Measurements from ENCODE around the gene ARHGAP31.
"Not testable (repeated sequence)": the region's sequence is repeated elsewhere in the genome, so short reads cannot be mapped to it uniquely, and the experiment has no call there.

The ARHGAP31 gene

GRCh38 chr3:119295816-119296726 lies 1.9 kb downstream of the ARHGAP31 start:
- DNase-seq (ENCODE audit: low read depth) = no peak

- DNase-seq (ENCODE audit: low read depth) = no peak
These were observed 2.5 kb downstream of the ARHGAP31 start for GRCh38 chr3:119296727-119297122.

- DNase-seq (ENCODE audit: low read depth) = no peak
These were observed 3.0 kb downstream of the ARHGAP31 start for GRCh38 chr3:119297169-119297568.

- no peak for DNase-seq (ENCODE audit: low read depth)
These were observed 4.4 kb downstream of the ARHGAP31 start for GRCh38 chr3:119298565-119298941.

GRCh38 chr3:119300991-119301391 lies 6.8 kb downstream of the ARHGAP31 start:
- no peak for DNase-seq (ENCODE audit: low read depth)

GRCh38 chr3:119301662-119302061 lies 7.5 kb downstream of the ARHGAP31 start:
- DNase-seq (ENCODE audit: low read depth) = no peak

GRCh38 chr3:119302697-119303551 lies 8.7 kb downstream of the ARHGAP31 start:
- no peak for DNase-seq (ENCODE audit: low read depth)

GRCh38 chr3:119304201-119304713 lies 10.1 kb downstream of the ARHGAP31 start:
- no peak for DNase-seq (ENCODE audit: low read depth)

GRCh38 chr3:119305286-119305685 lies 11.1 kb downstream of the ARHGAP31 start:
- DNase-seq (ENCODE audit: low read depth) = no peak

GRCh38 chr3:119306378-119306777 lies 12.2 kb downstream of the ARHGAP31 start:
- not testable (repeated sequence) for DNase-seq (ENCODE audit: low read depth)

GRCh38 chr3:119308355-119308754 lies 14.2 kb downstream of the ARHGAP31 start:
- DNase-seq (ENCODE audit: low read depth) = no peak

- DNase-seq (ENCODE audit: low read depth) = no peak
These were observed 15.4 kb downstream of the ARHGAP31 start for GRCh38 chr3:119309591-119309990.

- DNase-seq (ENCODE audit: low read depth) = no peak
These were observed 15.9 kb downstream of the ARHGAP31 start for GRCh38 chr3:119310071-119310470.

- no peak for DNase-seq (ENCODE audit: low read depth)
These were observed 17.1 kb downstream of the ARHGAP31 start for GRCh38 chr3:119311081-119311925.

GRCh38 chr3:119313461-119313860 lies 19.3 kb downstream of the ARHGAP31 start:
- no peak for DNase-seq (ENCODE audit: low read depth)

GRCh38 chr3:119314821-119315220 lies 20.6 kb downstream of the ARHGAP31 start:
- DNase-seq (ENCODE audit: low read depth) = no peak

- DNase-seq (ENCODE audit: low read depth) = no peak
These were observed 21.6 kb downstream of the ARHGAP31 start for GRCh38 chr3:119315600-119316312.

- no peak for DNase-seq (ENCODE audit: low read depth)
These were observed 22.1 kb downstream of the ARHGAP31 start for GRCh38 chr3:119316313-119316670.

GRCh38 chr3:119318876-119319275 lies 24.7 kb downstream of the ARHGAP31 start:
- no peak for DNase-seq (ENCODE audit: low read depth)

- DNase-seq (ENCODE audit: low read depth) = no peak
These were observed 25.1 kb downstream of the ARHGAP31 start for GRCh38 chr3:119319311-119319710.

GRCh38 chr3:119320785-119321184 lies 26.6 kb downstream of the ARHGAP31 start:
- not testable (repeated sequence) for DNase-seq (ENCODE audit: low read depth)

Data from stimulated activated CD8-positive, alpha-beta memory T cell treated with anti-CD3 and anti-CD28 coated beads, Interleukin-15, amount 100 ng/mL, for 24 hours (primary cell).